ENCODE data around the gene RUNX1.

GRCh38 chr21:34875830-34876229 is 173.3 kb downstream of the RUNX1 start:
- TF ChIP-seq POLR2AphosphoS5 (IDR thresholded peaks at IDR 0.05) (no peak), CTCF (IDR thresholded peaks at IDR 0.05) (no peak)
